ENCODE measurements around the gene GSTCD. TPM values are rescaled to one million over a fixed set of nuclear protein-coding genes. Genes with fewer than 3 reads are reported as not detected.

The GSTCD gene
- total RNA-seq, 1 experiment from 2014 or later: 22.5 TPM

- no peaks in the 10 kb centered on the region for H3K9me3 ChIP-seq (ENCODE audit: control insufficient read depth in 1 of 2, insufficient read depth in 1 of 2, low read depth in 1 of 2, low read length in 2 of 2)
- POLR2A ChIA-PET: no interaction called here
- no peak overlapping the region for H3K27ac ChIP-seq (ENCODE audit: low read depth, low read length)
- no peak for ATAC-seq
- H3K27me3 ChIP-seq (ENCODE audit: insufficient read depth, low read length): no peaks in the 10 kb centered on the region
- no peak overlapping the region for H3K4me3 ChIP-seq (replicated peaks in 1 of 2; ENCODE audit: low read depth in 1 of 2, low read length in 2 of 2)
- H3K9ac ChIP-seq (ENCODE audit: low read length): no peak overlapping the region
- intact Hi-C loops (cut with micrococcal nuclease): no loop called here
- no peak overlapping the region for H2AFZ ChIP-seq (ENCODE audit: low read depth, low read length, poor library complexity, severe bottlenecking)
- no peak for DNase-seq (ENCODE audit: low read depth, low spot score)
- RAD21 ChIA-PET (ENCODE audit: low non-redundant PET in 1 of 2, low total read pairs in 2 of 2, uncharacterized antibody in 2 of 2, unreplicated experiment in 2 of 2): no interaction called here
- CTCF ChIA-PET: no interaction called here
- TF ChIP-seq EZH2phosphoT487 (IDR thresholded peaks at IDR 0.05; ENCODE audit: borderline replicate concordance) (no peak), CBX3 (IDR thresholded peaks at IDR 0.05; ENCODE audit: low read depth) (no peak), YY1 (IDR thresholded peaks at IDR 0.05; ENCODE audit: extremely low read depth, insufficient replicate concordance, low read depth, low read length) (no peak), SP1 (IDR thresholded peaks at IDR 0.05; ENCODE audit: low read depth) (no peak), REST (IDR thresholded peaks at IDR 0.05; ENCODE audit: low read depth) (no peak), CTCF (IDR thresholded peaks at IDR 0.05 in 2 of 3, conservative IDR thresholded peaks at IDR 0.05 in 1 of 3; ENCODE audit: borderline replicate concordance in 1 of 3, insufficient read depth in 1 of 3, low read depth in 2 of 3, low read length in 2 of 3) (no peak), SIN3A (IDR thresholded peaks at IDR 0.05; ENCODE audit: low read depth) (no peak)
- H4K20me1 ChIP-seq (ENCODE audit: insufficient read depth): no peaks in the 10 kb centered on the region
- no peaks in the 10 kb centered on the region for H3K4me1 ChIP-seq (ENCODE audit: control insufficient read depth in 1 of 2, insufficient read depth in 2 of 2, low read length in 2 of 2)
- H3K79me2 ChIP-seq (ENCODE audit: insufficient read depth, low read length): no peaks in the 10 kb centered on the region
- BruUV-seq (replicated peaks): no TSS peak
- no peak overlapping the region for H3K4me2 ChIP-seq (ENCODE audit: low read length)
- H3K9me2 ChIP-seq (ENCODE audit: insufficient read depth): no peaks in the 10 kb centered on the region; the same call in 1 of the 2 replicates
- no peaks in the 10 kb centered on the region for H3K36me3 ChIP-seq (ENCODE audit: control insufficient read depth in 1 of 2, insufficient read depth in 2 of 2, low read length in 2 of 2)
Measured at GRCh38 chr4:105661028-105661427, 47.6 kb upstream of the GSTCD start.

All from HCT116 (cell line).